Neural crest cell (in vitro differentiated cells): ENCODE measurements around the gene DGKH. TPM values are rescaled to one million over a fixed set of nuclear protein-coding genes. Genes with fewer than 3 reads are reported as not detected.

Experiments used
- DNase-seq: peaks from one replicate; pipeline ENCODE4 v3.0.0; 2021; ENCODE audit warnings: low read depth, mixed read lengths, low spot score
- H3K27ac Mint-ChIP-seq: one replicate; pipeline ENCODE4 v1.8.0; 2021; ENCODE audit warnings: mild to moderate bottlenecking, mixed read lengths; ENCODE audit not compliant: unreplicated experiment
- H3K27me3 Mint-ChIP-seq: 2 replicates; pipeline ENCODE4 v1.8.0; 2021; ENCODE audit warnings: low read depth, mild to moderate bottlenecking, mixed read lengths
- H3K36me3 Mint-ChIP-seq: 2 replicates; pipeline ENCODE4 v1.8.0; 2021; ENCODE audit warnings: low read depth, mild to moderate bottlenecking, mixed read lengths
- H3K4me1 Mint-ChIP-seq: 2 replicates; pipeline ENCODE4 v1.8.0; 2021; ENCODE audit warnings: mixed read lengths
- H3K4me3 Mint-ChIP-seq: one replicate; pipeline ENCODE4 v1.8.0; 2021; ENCODE audit warnings: mild to moderate bottlenecking, mixed read lengths
- H3K9me3 Mint-ChIP-seq: 2 replicates; pipeline ENCODE4 v1.8.0; 2021; ENCODE audit warnings: mixed read lengths
- CTCF ChIP-seq: fragments of 200-600 bp; sonication (generic); conservative IDR thresholded peaks from 2 replicates; pipeline ENCODE4 v1.5.0; 2021; ENCODE audit warnings: antibody characterized with exemption, mild to moderate bottlenecking
- long read RNA-seq: library from polyadenylated mRNA; unstranded; transcript quantifications from one replicate; pipeline ENCODE4 v2.0.0, GENCODE V29; 2020
- total RNA-seq: library from RNA; stranded (reverse); gene quantifications from 2 replicates; pipeline ENCODE4 v1.2.1, GENCODE V29; 2021

The DGKH gene
- total RNA-seq = 10.0 and 12.4 TPM in 2 replicates
- long read RNA-seq, partial matches to known transcripts = 1 of 3 reads
- long read RNA-seq, other reads (novel, unspliced or antisense) = 2 of 3 reads

- Mint-ChIP-seq H3K27me3 (peaks cover 13% of the 10 kb centered on the region), H3K4me1 (peaks cover 20% of the 10 kb centered on the region), H3K4me3 (peak within 1 kb of the TSS; percentile 92), H3K27ac (peak within 1 kb of the TSS; percentile 58), H3K36me3 (no peaks in the 10 kb centered on the region), H3K9me3 (no peaks in the 10 kb centered on the region)
- no peak for TF ChIP-seq CTCF
- DNase-seq = no peak
Measured at GRCh38 chr13:42048342-42048683, at the start of gene DGKH. Gene DGKH (plus strand): TSS chr13:42048648. CDS start chr13:42048774, 126 bp downstream.

- peaks cover 8% of the 10 kb centered on the region for H3K27me3 Mint-ChIP-seq
- no peaks in the 10 kb centered on the region for H3K4me1 Mint-ChIP-seq
- no peaks in the 10 kb centered on the region for H3K9me3 Mint-ChIP-seq
- no peak for TF ChIP-seq CTCF
- no peak overlapping the region for H3K27ac Mint-ChIP-seq
- DNase-seq = no peak
- H3K36me3 Mint-ChIP-seq = no peaks in the 10 kb centered on the region
- H3K4me3 Mint-ChIP-seq = no peak overlapping the region
Measured at GRCh38 chr13:42000846-42001245, 47.6 kb upstream of the DGKH start.

GRCh38 chr13:42001580-42001979 lies 46.9 kb upstream of the DGKH start:
- no peak overlapping the region for H3K27ac Mint-ChIP-seq
- no peak for DNase-seq
- no peaks in the 10 kb centered on the region for H3K9me3 Mint-ChIP-seq
- no peak overlapping the region for H3K4me3 Mint-ChIP-seq
- TF ChIP-seq CTCF = no peak
- peaks cover 8% of the 10 kb centered on the region for H3K27me3 Mint-ChIP-seq
- no peaks in the 10 kb centered on the region for H3K36me3 Mint-ChIP-seq
- H3K4me1 Mint-ChIP-seq = no peaks in the 10 kb centered on the region

GRCh38 chr13:42002066-42002465 lies 46.4 kb upstream of the DGKH start:
- H3K36me3 Mint-ChIP-seq = no peaks in the 10 kb centered on the region
- peaks cover 8% of the 10 kb centered on the region for H3K27me3 Mint-ChIP-seq
- no peak overlapping the region for H3K27ac Mint-ChIP-seq
- H3K9me3 Mint-ChIP-seq = no peaks in the 10 kb centered on the region
- no peak for DNase-seq
- no peaks in the 10 kb centered on the region for H3K4me1 Mint-ChIP-seq
- no peak overlapping the region for H3K4me3 Mint-ChIP-seq
- TF ChIP-seq CTCF = no peak

GRCh38 chr13:42007844-42008243 lies 40.6 kb upstream of the DGKH start:
- Mint-ChIP-seq H3K27me3 (peaks cover 3% of the 10 kb centered on the region), H3K4me1 (peaks cover 13% of the 10 kb centered on the region), H3K9me3 (no peaks in the 10 kb centered on the region), H3K27ac (no peak overlapping the region), H3K4me3 (no peak overlapping the region), H3K36me3 (no peaks in the 10 kb centered on the region)
- no peak for TF ChIP-seq CTCF
- DNase-seq = no peak

GRCh38 chr13:42009057-42009456 lies 39.4 kb upstream of the DGKH start:
- H3K27ac Mint-ChIP-seq = no peak overlapping the region
- H3K36me3 Mint-ChIP-seq = no peaks in the 10 kb centered on the region
- DNase-seq = no peak
- H3K4me3 Mint-ChIP-seq = no peak overlapping the region
- H3K9me3 Mint-ChIP-seq = no peaks in the 10 kb centered on the region
- H3K27me3 Mint-ChIP-seq = peaks cover 3% of the 10 kb centered on the region
- TF ChIP-seq CTCF = no peak
- peaks cover 13% of the 10 kb centered on the region for H3K4me1 Mint-ChIP-seq
